GM12878 (cell line): ENCODE data around the gene XAGE2. TPM values are rescaled to one million over a fixed set of nuclear protein-coding genes. Genes with fewer than 3 reads are reported as not detected.

Experiments used
- ATAC-seq: fragments of 200-7000 bp; cut with Tn5 transposase; 3 replicates; pipeline ENCODE4 v1.9.1; 2020; ENCODE audit warnings: mild to moderate bottlenecking, moderate library complexity
- BruUV-seq: library from RNA; stranded (reverse); fragments of 400-500 nt; replicated peaks from 2 replicates; lab custom pipeline; 2021; lab: Mats Ljungman, UMichigan
- CTCF ChIA-PET: fragments of 300-600 bp; sonication (Branson Sonifier 250); formaldehyde crosslinking; extraction: SDS; loops from one replicate; lab custom pipeline; 2021; ENCODE audit warnings: inconsistent platforms; lab: Yijun Ruan, JAX
- POLR2A ChIA-PET: fragments of 350-600 bp; formaldehyde crosslinking; extraction: SDS; loops from one replicate; lab custom pipeline; 2021; ENCODE audit warnings: inconsistent platforms; lab: Charles Lee
- RAD21 ChIA-PET: fragments of 300-600 bp; sonication (Branson Sonifier 250); formaldehyde crosslinking; loops from one replicate; lab custom pipeline; 2023; ENCODE audit warnings: antibody characterized with exemption; ENCODE audit not compliant: unreplicated experiment; lab: Charles Lee
- SMC1A ChIA-PET: fragments of 300-600 bp; sonication (Branson Sonifier 250); formaldehyde crosslinking; loops from one replicate; lab custom pipeline; 2023; ENCODE audit not compliant: unreplicated experiment, uncharacterized antibody; lab: Charles Lee
- DNase-seq: peaks from one replicate; pipeline ENCODE4 v3.0.0-alpha.2; 2011; ENCODE audit warnings: low read depth, low spot score
- FAIRE-seq: peaks from 3 replicates; lab custom pipeline; 2011; peaks lifted over from hg19 to GRCh38; lab: Jason Lieb, UNC
- H2AFZ ChIP-seq: 2 replicates; pipeline ENCODE4 v1.6.0; 2011; ENCODE audit warnings: low read depth, low read length, control low read depth; ENCODE audit not compliant: control insufficient read depth
- H3K27ac ChIP-seq: 2 replicates; pipeline ENCODE4 v1.5.1; 2011; ENCODE audit warnings: control low read depth; ENCODE audit not compliant: control insufficient read depth, insufficient read depth
- H3K27me3 ChIP-seq, 2 experiments: replicated peaks in 1 of 2; 2 replicates each; pipeline versions ENCODE4 v1.6.0 to v1.6.1; 2011; ENCODE audit warnings: low read length in 1 of 2; ENCODE audit not compliant: control insufficient read depth in 2 of 2, insufficient read depth in 2 of 2
- H3K36me3 ChIP-seq, 2 experiments: 2 replicates each; pipeline ENCODE4 v1.5.1; 2011; ENCODE audit warnings: low read length in 1 of 2; ENCODE audit not compliant: control insufficient read depth in 2 of 2, insufficient read depth in 2 of 2
- H3K4me1 ChIP-seq: 2 replicates; pipeline ENCODE4 v1.6.1; 2011; ENCODE audit warnings: mild to moderate bottlenecking, low read length, moderate library complexity, mixed read lengths; ENCODE audit not compliant: control insufficient read depth, insufficient read depth
- H3K4me2 ChIP-seq: 2 replicates; pipeline ENCODE4 v1.6.0; 2011; ENCODE audit warnings: control low read depth; ENCODE audit not compliant: control insufficient read depth, insufficient read depth
- H3K4me3 ChIP-seq: fragments of 200-600 bp; sonication (generic); 2 replicates; pipeline ENCODE4 v1.5.1; 2016
- H3K79me2 ChIP-seq: 2 replicates; pipeline ENCODE4 v1.6.0; 2011; ENCODE audit warnings: low read length; ENCODE audit not compliant: control insufficient read depth, insufficient read depth
- H3K9ac ChIP-seq: 2 replicates; pipeline ENCODE4 v1.8.0; 2011; ENCODE audit warnings: low read length, control low read depth, mixed read lengths; ENCODE audit not compliant: control insufficient read depth, insufficient read depth
- H3K9me3 ChIP-seq: replicated peaks from 3 replicates; pipeline ENCODE4 v1.5.1; 2011; ENCODE audit warnings: mild to moderate bottlenecking, low read length; ENCODE audit not compliant: control insufficient read depth, insufficient read depth
- H4K20me1 ChIP-seq: 2 replicates; pipeline ENCODE4 v1.6.0; 2011; ENCODE audit not compliant: control insufficient read depth, insufficient read depth
- ATF3 ChIP-seq: IDR thresholded peaks from 2 replicates; pipeline ENCODE4 v1.6.1; 2011; ENCODE audit warnings: low read depth, mild to moderate bottlenecking, low read length, moderate library complexity, borderline replicate concordance; ENCODE audit errors: extremely low read depth
- BMI1 ChIP-seq: fragments of 450-650 bp; IDR thresholded peaks from 2 replicates; pipeline ENCODE4 v1.6.1; 2016; ENCODE audit warnings: mild to moderate bottlenecking, moderate library complexity, borderline replicate concordance
- FOS ChIP-seq: IDR thresholded peaks from 3 replicates; pipeline ENCODE4 v1.6.1; 2011; ENCODE audit warnings: borderline replicate concordance; ENCODE audit not compliant: insufficient read length; ENCODE audit errors: extremely low read depth
- NFYA ChIP-seq: IDR thresholded peaks from 2 replicates; pipeline ENCODE4 v1.6.1; 2011; ENCODE audit warnings: low read depth, mild to moderate bottlenecking, low read length, improper control_type of control experiment, borderline replicate concordance
- PAX5 ChIP-seq: IDR thresholded peaks from 2 replicates; pipeline ENCODE4 v1.6.1; 2011; ENCODE audit warnings: low read depth, low read length, borderline replicate concordance
- SMARCA5 ChIP-seq: fragments of 450-650 bp; IDR thresholded peaks from 2 replicates; pipeline ENCODE4 v1.6.1; 2017; ENCODE audit warnings: mild to moderate bottlenecking
- SP1 ChIP-seq: IDR thresholded peaks from one replicate; pipeline ENCODE4 v1.6.1; 2011; ENCODE audit warnings: low read depth, low read length
- TAF1 ChIP-seq: IDR thresholded peaks from 2 replicates; pipeline ENCODE4 v1.6.1; 2011; ENCODE audit warnings: mild to moderate bottlenecking, low read depth, low read length, borderline replicate concordance
- ZBTB4 ChIP-seq: fragments of 450-650 bp; formaldehyde crosslinking; IDR thresholded peaks from 2 replicates; pipeline ENCODE4 v1.4.0; 2022; ENCODE audit warnings: mild to moderate bottlenecking, moderate library complexity
- WGBS: methylation state at CpG from one replicate; pipeline ENCODE4 v1.1.6; 2016; ENCODE audit warnings: low lambda C conversion rate; ENCODE audit not compliant: insufficient replicate concordance, insufficient coverage; ENCODE audit errors: missing lambda C conversion rate; 5-methylcytosine and 5-hydroxymethylcytosine counted together
- in situ Hi-C: fragments of 300-500 bp; cut with MboI; formaldehyde crosslinking; loops from 9 replicates; pipeline ENCODE4 v1.14.3; 2018; ENCODE audit warnings: mixed read lengths
- intact Hi-C: fragments of 100-400 bp; cut with micrococcal nuclease; formaldehyde crosslinking; loops from one replicate; pipeline ENCODE4 v1.14.2; 2022; ENCODE audit not compliant: unreplicated experiment
- polyA plus RNA-seq, 11 experiments: library from polyadenylated mRNA; depleted of rRNA in 4 of 11; unstranded in 6 of 11; stranded (reverse) in 5 of 11; fragments of >200 nt; fragmentation: Nextera tagmentation in 4 of 11; fragmentation: Illumina TruSeq in 1 of 11; extraction: Ambion mirVana in 4 of 11; extraction: Trizol in 1 of 11; gene quantifications; 1 replicate in 1 of 11; 2 replicates in 10 of 11; pipeline versions ENCODE4 v1.2.1 to v1.2.3, GENCODE V29; 2011 to 2016; ENCODE audit warnings: inconsistent platforms in 2 of 11, missing spikeins in 2 of 11, low read depth in 1 of 11
- total RNA-seq, 4 experiments: library from RNA; depleted of rRNA in 3 of 4; stranded (reverse); fragments of >200 nt in 3 of 4; fragmentation: Illumina TruSeq in 1 of 4; extraction: Trizol in 1 of 4; gene quantifications; 2 replicates each; pipeline versions ENCODE4 v1.2.1 to v1.2.3, GENCODE V29; 2013 to 2021
- TF ChIP-seq, protein P1 (sequence below): fragments of 450-650 bp; IDR thresholded peaks from 2 replicates; pipeline ENCODE4 v1.6.1; 2018; ENCODE audit warnings: borderline replicate concordance, mild to moderate bottlenecking; ENCODE audit not compliant: partially characterized antibody

The XAGE2 gene
- total and polyA plus RNA-seq, 10 of the 15 experiments (the other 5 are each of a cell fraction or from before 2014, with no cell fraction given): not detected

DNA sequence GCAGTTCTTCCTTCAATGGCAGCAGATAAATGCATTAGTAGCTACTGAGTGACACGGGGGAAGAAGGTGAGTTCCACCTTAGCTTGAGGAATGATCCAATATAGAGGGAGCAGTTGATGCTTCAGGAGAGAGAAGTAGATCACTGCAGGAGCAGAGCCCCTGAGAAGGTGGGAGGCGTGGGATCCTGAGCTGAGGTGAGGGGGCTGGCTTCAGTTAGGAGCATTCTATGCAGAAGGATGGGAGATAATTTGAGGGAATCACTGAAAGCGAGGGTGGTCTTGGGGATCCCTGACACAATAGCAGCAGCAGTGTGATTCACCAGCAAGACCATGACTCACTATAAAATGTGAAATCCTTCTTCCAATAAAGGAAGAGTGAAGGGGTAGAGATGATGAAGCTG lies 48.0 kb downstream of the XAGE2 start:
- no peaks in the 10 kb centered on the region for H3K36me3 ChIP-seq
- in situ Hi-C loops (no loop called here), intact Hi-C loops (no loop called here)
- FAIRE-seq: no peak
- BruUV-seq: no TSS peak
- SMC1A ChIA-PET: no interaction called here
- no peak overlapping the region for H3K4me3 ChIP-seq
- no peak for ATAC-seq
- 12% methylated on average over 3 of the region's 3 CpGs for WGBS
- H2AFZ ChIP-seq: no peak overlapping the region
- no peak for DNase-seq
- RAD21 ChIA-PET: interaction anchor here (0.6 kb wide), 1 partner anchor 655 kb away, joined by 3 read pairs; no protein-coding TSS in a partner anchor
- no peaks in the 10 kb centered on the region for H4K20me1 ChIP-seq
- no peak overlapping the region for H3K4me2 ChIP-seq
- H3K27ac ChIP-seq: no peak overlapping the region
- no peaks in the 10 kb centered on the region for H3K9me3 ChIP-seq
- H3K4me1 ChIP-seq: no peaks in the 10 kb centered on the region
- no peak overlapping the region for H3K9ac ChIP-seq
- POLR2A ChIA-PET: no interaction called here
- CTCF ChIA-PET: no interaction called here
- peaks cover 0 to 2% of the 10 kb centered on the region in 2 experiments; a peak in 1 of 4 replicates for H3K27me3 ChIP-seq
- no peak for TF ChIP-seq TAF1
- TF ChIP-seq SP1: no peak
- H3K79me2 ChIP-seq: no peaks in the 10 kb centered on the region

- POLR2A ChIA-PET: no interaction called here
- ATAC-seq (no peak), FAIRE-seq (no peak)
- TF ChIP-seq BMI1 (no peak), FOS (no peak), ZBTB4 (CRISPR knock-in tag) (no peak), ATF3 (no peak), PAX5 (no peak), SMARCA5 (no peak), NFYA (no peak)
- TF ChIP-seq, protein P1, sequence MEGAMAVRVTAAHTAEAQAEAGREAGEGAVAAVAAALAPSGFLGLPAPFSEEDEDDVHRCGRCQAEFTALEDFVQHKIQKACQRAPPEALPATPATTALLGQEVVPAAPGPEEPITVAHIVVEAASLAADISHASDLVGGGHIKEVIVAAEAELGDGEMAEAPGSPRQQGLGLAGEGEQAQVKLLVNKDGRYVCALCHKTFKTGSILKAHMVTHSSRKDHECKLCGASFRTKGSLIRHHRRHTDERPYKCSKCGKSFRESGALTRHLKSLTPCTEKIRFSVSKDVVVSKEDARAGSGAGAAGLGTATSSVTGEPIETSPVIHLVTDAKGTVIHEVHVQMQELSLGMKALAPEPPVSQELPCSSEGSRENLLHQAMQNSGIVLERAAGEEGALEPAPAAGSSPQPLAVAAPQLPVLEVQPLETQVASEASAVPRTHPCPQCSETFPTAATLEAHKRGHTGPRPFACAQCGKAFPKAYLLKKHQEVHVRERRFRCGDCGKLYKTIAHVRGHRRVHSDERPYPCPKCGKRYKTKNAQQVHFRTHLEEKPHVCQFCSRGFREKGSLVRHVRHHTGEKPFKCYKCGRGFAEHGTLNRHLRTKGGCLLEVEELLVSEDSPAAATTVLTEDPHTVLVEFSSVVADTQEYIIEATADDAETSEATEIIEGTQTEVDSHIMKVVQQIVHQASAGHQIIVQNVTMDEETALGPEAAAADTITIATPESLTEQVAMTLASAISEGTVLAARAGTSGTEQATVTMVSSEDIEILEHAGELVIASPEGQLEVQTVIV: no peak
These were observed 52.1 kb downstream of the XAGE2 start for GRCh38 chrX:52420824-52421443.

More at GRCh38 chrX:52420824-52421443, 52.1 kb downstream of the XAGE2 start:
- Histone ChIP-seq H3K4me3 (no peak overlapping the region), H3K27ac (no peak overlapping the region), H3K79me2 (no peaks in the 10 kb centered on the region), H3K27me3 (peaks cover 0 to 2% of the 10 kb centered on the region in 2 experiments; a peak in 1 of 4 replicates), H3K9me3 (no peaks in the 10 kb centered on the region), H3K4me2 (no peak overlapping the region), H2AFZ (no peak overlapping the region), H4K20me1 (no peaks in the 10 kb centered on the region), H3K4me1 (no peaks in the 10 kb centered on the region), H3K36me3 (no peaks in the 10 kb centered on the region), H3K9ac (no peak overlapping the region)
- 39% methylated on average over 8 of the region's 8 CpGs for WGBS
- intact Hi-C loops: no loop called here
- ChIA-PET CTCF (no interaction called here), RAD21 (no interaction called here), SMC1A (interaction anchor here (0.6 kb wide), 1 partner anchor 70 kb away, joined by 3 read pairs; no protein-coding TSS in a partner anchor)
- in situ Hi-C loops: no loop called here
- BruUV-seq: no TSS peak
- no peak for DNase-seq
